H1 (cell line): ENCODE data around the gene CUL9. TPM values are rescaled to one million over a fixed set of nuclear protein-coding genes. Genes with fewer than 3 reads are reported as not detected.

Experiments used
- CTCF ChIA-PET: fragments of 300-600 bp; sonication (Branson Sonifier 250); formaldehyde crosslinking; loops from one replicate; lab custom pipeline; 2021; ENCODE audit not compliant: partially characterized antibody; lab: Charles Lee
- POLR2A ChIA-PET: fragments of 300-600 bp; sonication (Branson Sonifier 250); formaldehyde crosslinking; loops from one replicate; lab custom pipeline; 2021; ENCODE audit warnings: inconsistent platforms; ENCODE audit not compliant: partially characterized antibody; lab: Charles Lee
- DNase-seq, 2 experiments: peaks; one replicate each; pipeline versions ENCODE4 v3.0.0 to v3.0.0-alpha.2; 2010 to 2022; ENCODE audit warnings: low spot score in 2 of 2, low read depth in 1 of 2, mixed read lengths in 1 of 2
- FAIRE-seq: peaks from 2 replicates; lab custom pipeline; 2011; peaks lifted over from hg19 to GRCh38; lab: Jason Lieb, UNC
- H2AFZ ChIP-seq: 2 replicates; pipeline ENCODE4 v1.8.1; 2012; ENCODE audit warnings: low read length, inconsistent platforms
- H2AK5ac ChIP-seq: 2 replicates; pipeline ENCODE4 v1.6.1; 2013; ENCODE audit warnings: low read depth, low read length
- H2BK120ac ChIP-seq: replicated peaks from 2 replicates; pipeline ENCODE3; 2013; ENCODE audit warnings: low read depth, low read length, inconsistent platforms
- H2BK12ac ChIP-seq: 2 replicates; pipeline ENCODE4 v1.6.1; 2013; ENCODE audit warnings: low read depth, low read length
- H2BK15ac ChIP-seq: 2 replicates; pipeline ENCODE4 v1.6.1; 2013; ENCODE audit warnings: low read length
- H2BK20ac ChIP-seq: 2 replicates; pipeline ENCODE4 v1.6.1; 2013; ENCODE audit warnings: low read length
- H2BK5ac ChIP-seq: 2 replicates; pipeline ENCODE4 v1.6.1; 2013; ENCODE audit warnings: low read depth, low read length
- H3K14ac ChIP-seq: 2 replicates; pipeline ENCODE4 v1.6.1; 2013; ENCODE audit warnings: inconsistent platforms; ENCODE audit not compliant: insufficient read length
- H3K18ac ChIP-seq: 2 replicates; pipeline ENCODE4 v1.6.1; 2013; ENCODE audit warnings: low read length; ENCODE audit errors: extremely low read depth
- H3K23ac ChIP-seq: 2 replicates; pipeline ENCODE4 v1.6.1; 2013; ENCODE audit warnings: inconsistent platforms; ENCODE audit not compliant: insufficient read length
- H3K23me2 ChIP-seq: 2 replicates; pipeline ENCODE4 v1.6.1; 2013; ENCODE audit warnings: low read depth, low read length
- H3K27ac ChIP-seq: 2 replicates; pipeline ENCODE4 v1.6.1; 2011; ENCODE audit warnings: low read depth, low read length, inconsistent platforms
- H3K27me3 ChIP-seq, 4 experiments: replicated peaks in 1 of 4; 1 replicate in 1 of 4; 2 replicates in 3 of 4; pipeline versions ENCODE4 v1.6.1 to v1.8.1; 2011 to 2013; ENCODE audit warnings: low read length in 3 of 4, mild to moderate bottlenecking in 3 of 4, inconsistent platforms in 2 of 4, mixed read lengths in 2 of 4, moderate library complexity in 1 of 4; ENCODE audit not compliant: control insufficient read depth in 3 of 4, insufficient read depth in 3 of 4; ENCODE audit errors: extremely low read depth in 1 of 4
- H3K36me3 ChIP-seq, 4 experiments: 2 replicates each; pipeline versions ENCODE4 v1.6.1 to v1.8.1; 2011 to 2013; ENCODE audit warnings: mild to moderate bottlenecking in 4 of 4, low read length in 3 of 4, moderate library complexity in 2 of 4, control low read depth in 1 of 4, inconsistent platforms in 1 of 4; ENCODE audit not compliant: insufficient read depth in 4 of 4, control insufficient read depth in 2 of 4
- H3K4ac ChIP-seq: replicated peaks from 2 replicates; pipeline ENCODE3; 2013; ENCODE audit warnings: low read length, low read depth, mixed read lengths, inconsistent platforms; ENCODE audit not compliant: insufficient read length
- H3K4me1 ChIP-seq, 4 experiments: replicated peaks in 1 of 4; 1 replicate in 1 of 4; 2 replicates in 3 of 4; pipeline versions ENCODE4 v1.6.1 to v1.8.1; 2011 to 2013; ENCODE audit warnings: low read length in 3 of 4, inconsistent platforms in 2 of 4, mixed read lengths in 1 of 4; ENCODE audit not compliant: insufficient read depth in 4 of 4, control insufficient read depth in 3 of 4
- H3K4me2 ChIP-seq, 2 experiments: 2 replicates each; pipeline versions ENCODE4 v1.6.1 to v1.8.1; 2011 to 2013; ENCODE audit warnings: low read depth in 2 of 2, low read length in 2 of 2, control low read depth in 1 of 2, inconsistent platforms in 1 of 2, mild to moderate bottlenecking in 1 of 2; ENCODE audit not compliant: insufficient read depth in 1 of 2
- H3K4me3 ChIP-seq, 4 experiments: fragments of 200-600, 300-600 bp in 1 of 4; sonication (generic), shearing (Covaris generic), sonication (Bioruptor Twin) in 1 of 4; 2 replicates each; pipeline versions ENCODE4 v1.5.1 to v1.8.1; 2011 to 2016; ENCODE audit warnings: low read length in 4 of 4, low read depth in 3 of 4, control low read depth in 2 of 4, inconsistent platforms in 2 of 4, mild to moderate bottlenecking in 2 of 4, mixed read lengths in 1 of 4, moderate library complexity in 1 of 4; ENCODE audit not compliant: insufficient read depth in 2 of 4; ENCODE audit errors: extremely low read depth in 1 of 4
- H3K56ac ChIP-seq: replicated peaks from 2 replicates; pipeline ENCODE3; 2013; ENCODE audit warnings: low read depth, mild to moderate bottlenecking, mixed read lengths, low read length, inconsistent platforms; ENCODE audit not compliant: insufficient read length
- H3K79me1 ChIP-seq: 2 replicates; pipeline ENCODE4 v1.6.1; 2013; ENCODE audit warnings: low read depth, low read length, control low read depth
- H3K79me2 ChIP-seq, 2 experiments: 2 replicates each; pipeline versions ENCODE4 v1.6.1 to v1.8.1; 2012 to 2013; ENCODE audit warnings: low read length in 2 of 2, mild to moderate bottlenecking in 2 of 2, inconsistent platforms in 1 of 2; ENCODE audit not compliant: insufficient read depth in 2 of 2, control insufficient read depth in 1 of 2
- H3K9ac ChIP-seq, 4 experiments: replicated peaks in 1 of 4; 1 replicate in 1 of 4; 2 replicates in 3 of 4; pipeline versions ENCODE4 v1.6.1 to v1.8.1; 2011 to 2013; ENCODE audit warnings: low read depth in 3 of 4, low read length in 3 of 4, control low read depth in 2 of 4, mild to moderate bottlenecking in 2 of 4, moderate library complexity in 2 of 4, inconsistent platforms in 1 of 4; ENCODE audit errors: extremely low read depth in 1 of 4
- H3K9me3 ChIP-seq, 2 experiments: 2 replicates each; pipeline versions ENCODE4 v1.6.1 to v1.8.1; 2012 to 2013; ENCODE audit warnings: mild to moderate bottlenecking in 2 of 2, moderate library complexity in 2 of 2, control low read depth in 1 of 2, inconsistent platforms in 1 of 2, low read depth in 1 of 2, low read length in 1 of 2, mixed read lengths in 1 of 2; ENCODE audit not compliant: insufficient read depth in 2 of 2
- H4K20me1 ChIP-seq, 2 experiments: replicated peaks in 1 of 2; 2 replicates each; pipeline versions ENCODE3 to v1.8.1; 2011 to 2013; ENCODE audit warnings: inconsistent platforms in 2 of 2, low read length in 2 of 2, mild to moderate bottlenecking in 1 of 2; ENCODE audit not compliant: insufficient read depth in 2 of 2, control insufficient read depth in 1 of 2
- H4K5ac ChIP-seq: 2 replicates; pipeline ENCODE4 v1.6.1; 2013; ENCODE audit warnings: low read length, low read depth, mixed read lengths, inconsistent platforms; ENCODE audit not compliant: insufficient read length
- H4K8ac ChIP-seq: 2 replicates; pipeline ENCODE4 v1.8.0; 2013; ENCODE audit warnings: mild to moderate bottlenecking, moderate library complexity, low read length, inconsistent platforms; ENCODE audit not compliant: insufficient read depth; ENCODE audit errors: extremely low read depth
- H4K91ac ChIP-seq: replicated peaks from 2 replicates; pipeline ENCODE3; 2013; ENCODE audit warnings: low read length, mixed read lengths, inconsistent platforms; ENCODE audit not compliant: insufficient read length
- BACH1 ChIP-seq: IDR thresholded peaks from 2 replicates; pipeline ENCODE4 v1.6.1; 2012; ENCODE audit warnings: low read length, improper control_type of control experiment
- CHD1 ChIP-seq: IDR thresholded peaks from 2 replicates; pipeline ENCODE4 v1.6.1; 2012; ENCODE audit warnings: low read depth, low read length, improper control_type of control experiment
- JUND ChIP-seq: IDR thresholded peaks from 2 replicates; pipeline ENCODE4 v1.6.1; 2011; ENCODE audit warnings: mild to moderate bottlenecking, improper control_type of control experiment, low read length
- NANOG ChIP-seq: IDR thresholded peaks from 2 replicates; pipeline ENCODE4 v1.6.1; 2011; ENCODE audit warnings: low read length, low read depth, mild to moderate bottlenecking, inconsistent platforms; ENCODE audit not compliant: insufficient read depth, poor library complexity, severe bottlenecking
- RNF2 ChIP-seq: fragments of 200-900, 300-1000 bp; sonication (generic); IDR thresholded peaks from 2 replicates; pipeline ENCODE4 v1.7.1; 2016; ENCODE audit warnings: borderline replicate concordance, low read depth, mild to moderate bottlenecking, antibody characterized with exemption, low read length; ENCODE audit not compliant: poor library complexity, severe bottlenecking; ENCODE audit errors: missing control alignments
- WGBS, 2 experiments: shearing (Covaris generic) in 1 of 2; methylation state at CpG; one replicate each; pipeline versions ENCODE4 v1.1.6 to v1.1.7; 2013 to 2015; ENCODE audit warnings: low lambda C conversion rate in 2 of 2, mixed read lengths in 2 of 2, inconsistent platforms in 1 of 2, low coverage in 1 of 2, missing lambda C conversion rate in 1 of 2; ENCODE audit not compliant: insufficient replicate concordance in 2 of 2, insufficient coverage in 1 of 2, insufficient read length in 1 of 2; ENCODE audit errors: extremely low coverage in 1 of 2, missing lambda C conversion rate in 1 of 2; 5-methylcytosine and 5-hydroxymethylcytosine counted together
- polyA plus RNA-seq, 7 experiments: library from polyadenylated mRNA; depleted of rRNA in 3 of 7; stranded (reverse) in 5 of 7; unstranded in 2 of 7; fragments of >200 nt in 5 of 7; fragments of 200-250 nt in 2 of 7; gene quantifications; 1 replicate in 5 of 7; 2 replicates in 1 of 7; 4 replicates in 1 of 7; pipeline versions ENCODE4 v1.2.1 to v1.2.3, GENCODE V29; 2011 to 2013; ENCODE audit warnings: missing spikeins in 2 of 7, mixed read lengths in 2 of 7
- total RNA-seq: library from RNA; stranded (reverse); fragmentation: NEBNext Ultra II Directional; extraction: Animal tissue kit (Norgen Biotek cat#: 25700); gene quantifications from 2 replicates; pipeline ENCODE4 v1.2.1, GENCODE V29; 2021
- TF ChIP-seq, protein P1 (sequence below): IDR thresholded peaks from 2 replicates; pipeline ENCODE4 v1.6.1; 2012; ENCODE audit warnings: inconsistent platforms

Gene CUL9
- total and polyA plus RNA-seq, 2 of the 8 experiments (the other 6 are each of a cell fraction or from before 2014, with no cell fraction given) = 7.7 to 9.8 TPM

DNA sequence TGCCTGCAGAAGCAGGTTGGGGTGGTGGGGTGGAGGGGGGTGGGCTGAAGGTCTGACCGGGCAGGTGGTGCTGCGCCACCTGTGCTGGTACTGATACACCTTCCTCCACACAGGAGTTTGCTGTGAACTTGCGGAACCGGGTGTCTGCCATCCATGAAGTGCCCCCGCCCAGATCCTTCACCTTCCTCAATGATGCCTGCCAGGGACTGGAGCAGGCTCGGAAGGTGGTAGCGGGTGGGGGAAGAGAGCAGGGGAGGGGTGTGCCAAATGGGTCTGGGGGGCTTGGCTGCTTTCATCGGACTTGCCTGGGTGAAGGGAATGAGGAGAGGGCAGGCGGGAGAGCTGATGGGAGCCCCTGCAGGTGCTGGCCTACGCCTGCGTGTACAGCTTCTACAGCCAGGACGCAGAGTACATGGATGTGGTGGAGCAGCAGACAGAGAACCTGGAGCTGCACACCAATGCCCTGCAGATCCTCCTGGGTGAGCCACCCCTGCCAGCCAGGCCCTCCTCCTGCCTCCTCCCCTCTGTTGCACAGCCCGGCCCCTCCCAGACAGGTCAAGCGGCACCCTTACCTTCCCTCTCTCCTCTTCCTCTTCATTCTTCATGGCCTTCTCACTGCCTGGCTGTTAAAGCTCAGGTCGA is 40.5 kb downstream of the CUL9 start:
- Histone ChIP-seq H3K79me1 (0 out of 2 replicates have a peak, but pooled peaks cover 2% of the 10 kb centered on the region), H2BK120ac (no peak overlapping the region), H3K14ac (no peak overlapping the region), H4K8ac (no peak overlapping the region)
- CTCF ChIA-PET = interaction anchor here (1.2 to 2.0 kb wide), 4 partner anchors 10 to 285 kb away, joined by 3 to 10 read pairs (median 4); no protein-coding TSS in a partner anchor
- TF ChIP-seq CHD1 (no peak), JUND (no peak), RNF2 (no peak), NANOG (no peak), BACH1 (no peak)
- TF ChIP-seq, protein P1, sequence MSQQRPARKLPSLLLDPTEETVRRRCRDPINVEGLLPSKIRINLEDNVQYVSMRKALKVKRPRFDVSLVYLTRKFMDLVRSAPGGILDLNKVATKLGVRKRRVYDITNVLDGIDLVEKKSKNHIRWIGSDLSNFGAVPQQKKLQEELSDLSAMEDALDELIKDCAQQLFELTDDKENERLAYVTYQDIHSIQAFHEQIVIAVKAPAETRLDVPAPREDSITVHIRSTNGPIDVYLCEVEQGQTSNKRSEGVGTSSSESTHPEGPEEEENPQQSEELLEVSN = no peak
- TF ChIP-seq, all 59 proteins: peak for 0
- Histone ChIP-seq H3K9ac (no peak overlapping the region), H3K4me2 (no peak overlapping the region), H2BK20ac (no peak overlapping the region), H3K56ac (no peak overlapping the region), H4K5ac (no peak overlapping the region), H2BK12ac (no peak overlapping the region), H2AFZ (no peak overlapping the region), H3K9me3 (no peaks in the 10 kb centered on the region), H3K36me3 (no peaks in the 10 kb centered on the region; a peak in 1 of 8 replicates), H3K4me1 (peaks cover 0 to 4% (median 0%) of the 10 kb centered on the region in 4 experiments; a peak in 1 of 7 replicates), H3K23ac (no peak overlapping the region), H3K79me2 (no peaks in the 10 kb centered on the region), H3K27me3 (no peaks in the 10 kb centered on the region), H4K91ac (no peak overlapping the region), H3K18ac (no peak overlapping the region), H4K20me1 (peaks cover 5% of the 10 kb centered on the region in 2 experiments), H3K4me3 (no peak overlapping the region), H3K23me2 (no peaks in the 10 kb centered on the region), H3K4ac (no peak overlapping the region), H3K27ac (no peak overlapping the region), H2BK5ac (no peak overlapping the region), H2BK15ac (no peak overlapping the region), H2AK5ac (no peak overlapping the region)
- 95% methylated on average over 8 of the region's 15 CpGs; no CpG with 5 or more reads in 1 of the 2 experiments for WGBS, 2 experiments
- DNase-seq (no peak), FAIRE-seq (no peak)
- POLR2A ChIA-PET = interaction anchor here (0.8 to 1.8 kb wide), 6 partner anchors 21 to 80 kb away, joined by 3 to 5 read pairs (median 4); partner anchors contain the start of genes CUL9 and SLC22A7
